ENCODE data around the gene GSTP1.

GRCh38 chr11:67613313-67613959 lies 29.8 kb downstream of the GSTP1 start:
- TF ChIP-seq POLR2A (conservative IDR thresholded peaks at IDR 0.05): peak; percentile 32; the same call in 1 of the 2 replicates
- no peak for TF ChIP-seq MED1 (CRISPR knock-in tag; IDR thresholded peaks at IDR 0.05; ENCODE audit: borderline replicate concordance)
- no peak for TF ChIP-seq SMARCA4 (IDR thresholded peaks at IDR 0.05)
- no peak for TF ChIP-seq ZNF324 (CRISPR knock-in tag; IDR thresholded peaks at IDR 0.05)
- no peak for TF ChIP-seq ZC3H11A (IDR thresholded peaks at IDR 0.05; ENCODE audit: low read depth, low read length)
- TF ChIP-seq NCOA1 (IDR thresholded peaks at IDR 0.05; ENCODE audit: low read depth): no peak
